ENCODE data around the gene CA6.
"Not testable (repeated sequence)": the region's sequence is repeated elsewhere in the genome, so short reads cannot be mapped to it uniquely, and the experiment has no call there.

CA6 gene

GRCh38 chr1:8945568-8945967 lies at the start of gene CA6:
Gene CA6, plus strand, starts transcription at chr1:8945868. Its CDS starts 19 bp downstream, at chr1:8945887.
- DNase-seq, result no peak

GRCh38 chr1:8896775-8897174 lies 48.9 kb upstream of the CA6 start:
- DNase-seq, result not testable (repeated sequence)

GRCh38 chr1:8897505-8897904 lies 48.2 kb upstream of the CA6 start:
- not testable (repeated sequence) for DNase-seq

GRCh38 chr1:8898418-8898817 lies 47.2 kb upstream of the CA6 start:
- not testable (repeated sequence) for DNase-seq

- DNase-seq, result no peak
Measured at GRCh38 chr1:8899046-8899445, 46.6 kb upstream of the CA6 start.

- not testable (repeated sequence) for DNase-seq
Measured at GRCh38 chr1:8900684-8901083, 45.0 kb upstream of the CA6 start.

GRCh38 chr1:8902765-8903164 lies 42.9 kb upstream of the CA6 start:
- no peak for DNase-seq

- no peak for DNase-seq
Measured at GRCh38 chr1:8903410-8903809, 42.3 kb upstream of the CA6 start.

- no peak for DNase-seq
Measured at GRCh38 chr1:8903908-8904650, 41.6 kb upstream of the CA6 start.

GRCh38 chr1:8905582-8906191 lies 40.0 kb upstream of the CA6 start:
- no peak for DNase-seq

GRCh38 chr1:8908388-8909151 lies 37.1 kb upstream of the CA6 start:
- no peak for DNase-seq

- no peak for DNase-seq
Measured at GRCh38 chr1:8910331-8910730, 35.3 kb upstream of the CA6 start.

- no peak for DNase-seq
Measured at GRCh38 chr1:8910914-8911313, 34.8 kb upstream of the CA6 start.

- no peak for DNase-seq
Measured at GRCh38 chr1:8911416-8912309, 34.0 kb upstream of the CA6 start.

GRCh38 chr1:8913457-8913856 lies 32.2 kb upstream of the CA6 start:
- DNase-seq, result no peak

GRCh38 chr1:8914466-8914865 lies 31.2 kb upstream of the CA6 start:
- DNase-seq, result no peak

- no peak for DNase-seq
Measured at GRCh38 chr1:8915446-8915845, 30.2 kb upstream of the CA6 start.

- DNase-seq, result not testable (repeated sequence)
Measured at GRCh38 chr1:8917536-8917935, 28.1 kb upstream of the CA6 start.

GRCh38 chr1:8922962-8923361 lies 22.7 kb upstream of the CA6 start:
- no peak for DNase-seq

GRCh38 chr1:8925406-8925805 lies 20.3 kb upstream of the CA6 start:
- DNase-seq, result peak; percentile 32

GRCh38 chr1:8925960-8926359 lies 19.7 kb upstream of the CA6 start:
- no peak for DNase-seq

- DNase-seq, result no peak
Measured at GRCh38 chr1:8926707-8927694, 18.7 kb upstream of the CA6 start.

All from GDM1 (cell line).